Measurements from ENCODE around the gene YIPF5.

DNA sequence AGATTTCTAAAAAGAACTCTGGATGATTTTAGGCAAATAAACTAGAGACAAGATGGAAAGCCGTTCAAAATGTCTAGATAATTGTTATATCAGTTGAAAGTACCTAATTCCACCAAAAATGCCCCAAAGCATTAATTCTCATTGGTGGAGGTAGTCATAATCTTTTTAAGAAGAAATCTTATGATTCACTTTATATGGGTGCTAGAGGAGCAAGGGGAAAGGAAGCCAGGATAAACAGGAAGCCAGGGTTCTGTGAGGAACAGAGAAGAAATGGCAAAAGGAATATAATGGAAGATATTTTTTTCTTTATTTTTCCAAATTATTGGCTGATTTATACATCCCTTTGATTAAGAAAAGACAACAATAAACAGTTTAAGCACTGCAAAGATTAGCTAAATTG, 7.8 kb downstream of the YIPF5 start:
- TF ChIP-seq POLR2A (IDR thresholded peaks at IDR 0.05; ENCODE audit: low read depth, low read length) (no peak), POLR2AphosphoS5 (IDR thresholded peaks at IDR 0.05; ENCODE audit: low read depth, low read length) (no peak)
